Fibroblast of the aortic adventitia (primary cell): ENCODE results near the gene BAG2. TPM values are rescaled to one million over a fixed set of nuclear protein-coding genes. Genes with fewer than 3 reads are reported as not detected.

ENCODE experiments used
- DNase-seq: peaks from one replicate; pipeline ENCODE4 v3.0.0-alpha.2; 2010; ENCODE audit warnings: low read depth
- H3K4me3 ChIP-seq: 2 replicates; pipeline ENCODE4 v1.5.1; 2011; ENCODE audit warnings: low read depth, mild to moderate bottlenecking, control low read depth, low read length, moderate library complexity
- total RNA-seq: library from RNA; depleted of rRNA; stranded (reverse); fragments of >200 nt; gene quantifications from 2 replicates; pipeline ENCODE4 v1.2.3, GENCODE V29; 2012; ENCODE audit warnings: low replicate concordance
- TF ChIP-seq, protein P1 (sequence below): IDR thresholded peaks from 2 replicates; pipeline ENCODE4 v1.5.1; 2011; ENCODE audit warnings: mild to moderate bottlenecking, low read length, control low read depth, inconsistent platforms; ENCODE audit not compliant: insufficient read depth

BAG2 gene
- total RNA-seq, 1 donor = 24.1 TPM

DNA sequence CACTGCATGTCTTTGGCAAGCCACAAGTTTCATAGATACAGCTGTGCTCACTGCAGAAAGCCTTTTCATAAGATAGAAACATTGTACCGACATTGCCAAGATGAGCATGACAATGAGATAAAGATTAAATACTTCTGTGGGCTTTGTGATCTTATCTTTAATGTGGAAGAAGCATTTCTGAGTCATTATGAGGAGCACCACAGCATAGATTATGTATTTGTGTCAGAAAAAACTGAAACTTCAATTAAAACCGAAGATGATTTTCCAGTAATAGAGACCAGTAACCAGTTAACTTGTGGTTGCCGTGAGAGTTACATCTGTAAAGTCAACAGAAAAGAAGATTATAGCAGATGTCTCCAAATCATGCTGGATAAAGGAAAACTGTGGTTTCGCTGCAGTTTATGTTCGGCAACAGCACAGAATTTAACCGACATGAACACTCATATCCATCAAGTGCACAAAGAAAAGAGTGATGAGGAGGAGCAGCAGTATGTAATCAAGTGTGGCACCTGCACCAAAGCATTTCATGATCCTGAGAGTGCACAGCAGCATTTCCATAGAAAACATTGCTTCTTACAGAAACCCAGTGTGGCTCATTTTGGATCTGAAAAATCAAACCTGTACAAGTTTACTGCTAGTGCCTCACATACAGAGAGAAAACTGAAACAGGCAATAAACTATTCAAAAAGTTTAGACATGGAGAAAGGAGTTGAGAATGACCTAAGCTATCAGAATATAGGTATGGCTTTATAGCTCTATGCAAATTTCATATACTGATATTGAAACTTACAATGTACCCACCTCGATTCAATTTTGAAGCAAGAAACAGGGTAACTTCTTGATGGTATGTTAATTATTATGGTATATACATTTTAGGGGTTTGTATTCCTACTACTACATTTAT, 23.9 kb upstream of the BAG2 start:
- no peak for DNase-seq
- TF ChIP-seq, protein P1, sequence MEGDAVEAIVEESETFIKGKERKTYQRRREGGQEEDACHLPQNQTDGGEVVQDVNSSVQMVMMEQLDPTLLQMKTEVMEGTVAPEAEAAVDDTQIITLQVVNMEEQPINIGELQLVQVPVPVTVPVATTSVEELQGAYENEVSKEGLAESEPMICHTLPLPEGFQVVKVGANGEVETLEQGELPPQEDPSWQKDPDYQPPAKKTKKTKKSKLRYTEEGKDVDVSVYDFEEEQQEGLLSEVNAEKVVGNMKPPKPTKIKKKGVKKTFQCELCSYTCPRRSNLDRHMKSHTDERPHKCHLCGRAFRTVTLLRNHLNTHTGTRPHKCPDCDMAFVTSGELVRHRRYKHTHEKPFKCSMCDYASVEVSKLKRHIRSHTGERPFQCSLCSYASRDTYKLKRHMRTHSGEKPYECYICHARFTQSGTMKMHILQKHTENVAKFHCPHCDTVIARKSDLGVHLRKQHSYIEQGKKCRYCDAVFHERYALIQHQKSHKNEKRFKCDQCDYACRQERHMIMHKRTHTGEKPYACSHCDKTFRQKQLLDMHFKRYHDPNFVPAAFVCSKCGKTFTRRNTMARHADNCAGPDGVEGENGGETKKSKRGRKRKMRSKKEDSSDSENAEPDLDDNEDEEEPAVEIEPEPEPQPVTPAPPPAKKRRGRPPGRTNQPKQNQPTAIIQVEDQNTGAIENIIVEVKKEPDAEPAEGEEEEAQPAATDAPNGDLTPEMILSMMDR = no peak

DNA sequence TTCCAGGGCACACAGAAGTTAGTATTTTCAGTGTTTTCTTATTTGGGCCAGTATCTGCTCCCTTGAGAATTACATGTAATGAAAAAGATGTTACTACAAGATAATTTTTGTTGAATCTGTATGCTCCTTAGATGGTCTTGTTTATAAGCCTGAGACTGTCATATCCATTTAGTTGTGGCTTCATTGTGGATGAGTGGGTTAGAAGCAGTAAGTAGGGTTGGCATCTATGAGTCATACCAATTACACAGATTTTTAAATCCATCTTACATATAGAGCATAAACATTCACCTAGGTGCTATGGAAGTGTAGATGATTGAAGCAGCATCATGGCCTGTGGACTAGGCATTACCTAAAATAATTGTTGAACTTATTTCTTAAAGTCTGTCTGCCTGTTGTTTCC, 13.5 kb upstream of the BAG2 start:
- no peak for DNase-seq
- no peak overlapping the region for H3K4me3 ChIP-seq
- TF ChIP-seq, protein P1 = no peak

More for the DNA sequence above, 23.9 kb upstream of the BAG2 start:
- no peak overlapping the region for H3K4me3 ChIP-seq

DNA sequence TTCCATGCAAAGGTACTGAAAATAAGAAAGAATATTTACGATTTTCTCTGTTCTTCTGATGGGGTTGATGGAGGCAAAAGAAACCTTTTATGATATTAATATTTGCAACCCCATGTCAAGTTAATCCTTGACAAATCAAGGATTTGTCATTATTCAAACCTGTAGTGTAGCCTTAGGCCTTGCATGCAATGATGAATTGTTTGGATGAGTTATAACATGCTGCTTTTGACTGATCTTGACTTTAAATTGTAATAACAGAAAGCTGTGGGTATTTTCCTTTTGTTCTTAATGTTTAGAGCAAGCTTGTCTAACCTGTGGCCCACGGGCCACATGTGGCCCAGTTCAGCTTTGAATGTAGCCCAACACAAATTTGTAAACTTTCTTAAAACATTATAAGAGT, 13.0 kb upstream of the BAG2 start:
- DNase-seq = no peak
- TF ChIP-seq, protein P1 = no peak
- H3K4me3 ChIP-seq = no peak overlapping the region

DNA sequence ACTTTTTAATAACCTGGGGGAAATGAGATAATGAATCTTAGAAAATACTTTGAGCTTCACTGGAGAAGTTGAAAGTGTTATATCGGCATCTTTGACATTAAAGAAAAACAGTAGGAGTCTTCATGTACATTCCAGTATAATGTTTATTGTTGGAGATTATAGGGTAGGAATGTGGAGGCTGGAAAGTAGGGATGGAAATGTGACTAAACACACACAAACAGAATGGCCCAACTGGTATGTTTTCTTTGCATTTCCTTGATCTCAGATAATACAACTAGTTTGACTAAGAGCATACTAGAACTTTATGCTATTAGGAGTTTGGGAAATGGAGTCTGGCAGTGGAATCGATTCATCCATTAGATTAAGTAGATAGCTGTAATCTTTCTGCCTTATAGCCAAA, 10.1 kb upstream of the BAG2 start:
- H3K4me3 ChIP-seq = no peak overlapping the region
- no peak for DNase-seq
- TF ChIP-seq, protein P1 = no peak

DNA sequence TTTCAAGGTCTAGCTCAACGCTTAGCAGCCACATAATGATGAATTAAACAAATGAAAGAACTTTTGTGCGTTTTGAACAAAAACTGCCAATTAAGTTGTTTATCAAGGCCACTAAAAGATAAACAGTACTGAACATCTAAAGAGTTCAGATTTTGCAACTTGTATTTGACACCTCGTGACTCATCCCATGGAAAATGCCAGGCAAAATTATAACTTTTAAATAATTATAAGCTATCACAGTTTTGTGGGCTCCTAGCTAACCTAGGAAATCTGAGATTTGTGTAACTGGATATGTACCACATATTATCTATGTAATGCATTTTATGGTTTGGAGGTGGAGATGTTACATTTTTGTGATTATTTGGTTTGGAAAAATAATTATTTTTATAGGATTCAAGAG, 9.6 kb upstream of the BAG2 start:
- H3K4me3 ChIP-seq = no peak overlapping the region
- TF ChIP-seq, protein P1 = no peak
- DNase-seq = no peak

DNA sequence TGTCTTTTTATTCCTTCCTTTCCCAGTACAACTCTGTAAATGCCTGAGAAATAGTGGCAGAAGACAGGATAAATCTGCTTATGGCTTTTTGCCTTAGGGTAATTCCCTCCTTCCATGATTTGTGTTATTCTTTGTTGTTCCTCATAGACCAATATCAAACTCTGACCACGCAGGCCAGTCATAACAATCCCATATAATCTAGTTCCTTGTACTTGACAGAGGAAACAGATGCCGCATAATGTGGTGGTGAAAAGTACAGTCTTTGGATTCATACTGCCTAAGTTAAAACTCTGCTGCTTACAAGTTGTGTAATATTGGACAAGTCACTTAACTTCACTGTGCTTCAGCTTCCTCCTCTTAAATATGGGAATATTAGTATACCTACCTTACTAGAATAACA, 8.2 kb upstream of the BAG2 start:
- H3K4me3 ChIP-seq = no peak overlapping the region
- TF ChIP-seq, protein P1 = no peak
- no peak for DNase-seq
